Hepatocyte (in vitro differentiated cells): ENCODE measurements around the gene MIER1.

Experiments
- CTCF ChIP-seq: fragments of 200-600 bp; sonication (generic); IDR thresholded peaks from 2 replicates; pipeline ENCODE4 v1.5.1; 2016; ENCODE audit warnings: antibody characterized with exemption, mild to moderate bottlenecking; ENCODE audit not compliant: poor library complexity
- EZH2 ChIP-seq: fragments of 200-600 bp; sonication (generic); IDR thresholded peaks from 2 replicates; pipeline ENCODE4 v1.6.1; 2016; ENCODE audit warnings: antibody characterized with exemption, mild to moderate bottlenecking, borderline replicate concordance

- TF ChIP-seq CTCF (no peak), EZH2 (no peak)
These were observed 6.0 kb downstream of the MIER1 start for GRCh38 chr1:66930823-66931174.
